Measurements from ENCODE around the gene RBM19. TPM values are rescaled to one million over a fixed set of nuclear protein-coding genes. Genes with fewer than 3 reads are reported as not detected.

RBM19 gene
- total RNA-seq, 8 experiments from 2014 or later, result 9.0 to 51.7 (median 20.2) TPM

DNA sequence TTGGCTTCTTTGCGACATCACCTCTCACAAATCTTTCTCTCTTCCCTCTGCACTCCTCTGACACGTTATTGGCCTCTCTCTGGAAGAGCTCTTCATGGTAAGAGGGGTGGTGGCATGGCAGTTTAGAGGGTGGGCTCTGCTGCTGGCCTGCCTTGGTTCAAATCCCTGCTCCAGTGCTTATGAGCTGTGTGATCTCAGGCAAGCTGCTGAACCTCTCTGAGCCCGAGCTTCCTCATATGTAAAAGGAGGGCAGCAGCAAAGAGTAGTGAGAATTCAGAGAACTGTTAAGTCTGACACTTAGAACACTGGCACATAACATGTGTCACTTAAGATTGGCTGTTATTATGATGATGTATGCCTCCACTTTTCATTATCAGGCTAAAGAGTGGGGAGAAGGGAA, 118.3 kb downstream of the RBM19 start:
- Histone ChIP-seq H3K27ac (no peak overlapping the region), H3K4me3 (no peak overlapping the region), H3K4me1 (replicated peaks in 1 of 2) (peaks cover 10 to 21% of the 10 kb centered on the region in 2 donors)
- ATAC-seq (replicated peaks in 6 of 8), result no peak
- WGBS, 10 experiments, result 81 to 100% (median 100%) methylated on average over 1 to 3 of the region's 3 CpGs; no CpG with 5 or more reads in 5 of the 10 experiments
- in situ Hi-C loops (cut with MboI; ENCODE audit: low pct_unique_long_range_greater_than_20kb in 2 of 9, low sequenced_read_pairs in 9 of 9, unreplicated experiment in 9 of 9), result no loop called here

DNA sequence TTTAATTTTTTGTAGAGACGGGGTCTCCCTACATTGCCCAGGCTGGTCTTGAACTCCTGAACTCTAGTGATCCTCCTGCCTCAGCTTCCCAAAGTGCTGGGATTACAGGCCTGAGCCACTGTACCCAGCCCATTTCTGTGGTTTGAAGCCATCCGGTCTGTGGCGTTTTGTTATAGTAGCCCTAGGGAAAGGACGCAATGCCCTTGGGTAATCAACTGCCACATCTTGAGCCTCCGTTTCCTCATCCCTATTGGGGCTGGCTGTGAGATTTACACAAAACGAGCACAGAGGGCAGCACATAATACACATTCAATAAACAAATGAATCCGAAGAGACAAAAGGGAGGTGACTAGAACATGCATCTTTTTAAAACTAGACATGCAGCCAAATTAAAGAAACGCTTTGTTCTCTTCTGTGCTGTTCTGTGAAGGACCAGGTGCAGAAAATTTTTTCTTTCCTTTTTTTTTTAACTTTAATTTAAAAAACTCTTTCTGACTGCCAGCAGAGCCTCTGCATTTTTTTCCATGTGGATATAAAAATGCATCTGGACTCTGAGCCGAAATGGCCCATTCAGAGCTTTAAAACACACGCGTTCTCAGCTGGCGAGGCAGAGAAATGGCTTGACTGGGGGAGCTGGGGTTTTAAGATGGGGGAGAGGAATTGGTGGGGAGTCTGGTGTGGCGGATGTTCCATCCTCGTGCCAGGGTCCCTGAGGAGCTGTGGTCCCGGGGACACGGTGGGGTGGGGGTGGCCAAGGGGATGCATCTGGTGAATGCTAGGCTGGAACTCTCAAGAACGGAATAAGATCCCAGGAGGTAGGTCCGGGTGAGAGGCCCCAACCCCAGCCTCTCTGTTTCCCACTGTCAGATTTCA, 119.0 kb downstream of the RBM19 start:
- Histone ChIP-seq H3K27ac (no peak overlapping the region), H3K4me3 (no peak overlapping the region), H3K4me1 (replicated peaks in 1 of 2) (peaks cover 10 to 14% of the 10 kb centered on the region in 2 donors)
- ATAC-seq (replicated peaks in 6 of 8), result no peak
- WGBS, 10 experiments, result 80 to 100% (median 98%) methylated on average over 1 to 7 of the region's 18 CpGs; no CpG with 5 or more reads in 2 of the 10 experiments
- in situ Hi-C loops (cut with MboI; ENCODE audit: low pct_unique_long_range_greater_than_20kb in 2 of 9, low sequenced_read_pairs in 9 of 9, unreplicated experiment in 9 of 9), result no loop called here

DNA sequence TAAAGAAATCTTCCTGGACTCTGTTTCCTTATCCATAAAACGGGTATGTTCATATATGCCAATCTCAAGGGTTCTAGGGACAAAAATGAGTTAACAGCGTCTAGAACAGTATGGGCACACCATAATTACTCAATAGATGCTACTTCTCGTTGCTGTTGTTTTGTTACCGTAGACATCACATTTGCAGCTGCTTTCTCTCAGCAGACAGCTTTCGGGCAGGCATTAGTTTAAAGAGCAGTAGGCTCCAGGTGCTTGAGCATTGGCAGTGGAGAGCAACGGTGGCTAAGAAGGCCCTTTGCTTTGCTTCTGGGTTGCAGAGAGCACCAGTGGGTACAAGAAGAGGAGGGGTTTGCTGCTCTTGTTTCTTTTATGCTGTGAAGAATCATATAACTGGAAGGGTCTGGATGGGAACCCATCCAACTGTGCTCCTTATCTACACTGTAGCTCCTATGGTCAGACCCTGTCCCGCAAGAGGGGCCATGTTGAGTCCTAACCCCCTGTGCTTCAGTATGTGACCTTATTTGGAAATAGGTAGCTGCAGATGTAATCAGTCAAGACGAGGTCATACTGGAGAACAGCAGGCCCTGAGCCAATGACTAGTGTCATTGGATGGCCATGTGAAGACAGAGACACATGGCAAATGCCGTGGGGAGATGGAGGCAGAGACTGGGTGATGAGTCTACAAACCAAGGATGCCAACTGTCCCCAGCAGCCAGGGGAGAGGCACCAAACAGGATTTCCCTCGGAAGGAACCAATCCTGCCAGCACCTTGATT, 120.0 kb downstream of the RBM19 start:
- Histone ChIP-seq H3K4me3 (no peak overlapping the region), H3K27ac (no peak overlapping the region), H3K4me1 (replicated peaks in 1 of 2) (peaks cover 10 to 12% of the 10 kb centered on the region in 2 donors)
- no peak for ATAC-seq (replicated peaks in 6 of 8)
- in situ Hi-C loops (cut with MboI; ENCODE audit: low pct_unique_long_range_greater_than_20kb in 2 of 9, low sequenced_read_pairs in 9 of 9, unreplicated experiment in 9 of 9), result no loop called here
- 73 to 100% (median 93%) methylated on average over 1 to 9 of the region's 10 CpGs; no CpG with 5 or more reads in 1 of the 10 experiments for WGBS, 10 experiments

GRCh38 chr12:113844495-113845210, 121.5 kb downstream of the RBM19 start:
- Histone ChIP-seq H3K4me3 (no peak overlapping the region), H3K27ac (no peak overlapping the region), H3K4me1 (replicated peaks in 1 of 2) (peaks cover 0 to under 1% of the 10 kb centered on the region in 2 donors)
- ATAC-seq (replicated peaks in 6 of 8), result peak in 3 of 8 experiments; percentile 22 to 49 (median 36)
- in situ Hi-C loops (cut with MboI; ENCODE audit: low pct_unique_long_range_greater_than_20kb in 2 of 9, low sequenced_read_pairs in 9 of 9, unreplicated experiment in 9 of 9), result no loop called here
- WGBS, 10 experiments, result 53 to 90% (median 80%) methylated on average over 1 to 6 of the region's 31 CpGs; no CpG with 5 or more reads in 4 of the 10 experiments

DNA sequence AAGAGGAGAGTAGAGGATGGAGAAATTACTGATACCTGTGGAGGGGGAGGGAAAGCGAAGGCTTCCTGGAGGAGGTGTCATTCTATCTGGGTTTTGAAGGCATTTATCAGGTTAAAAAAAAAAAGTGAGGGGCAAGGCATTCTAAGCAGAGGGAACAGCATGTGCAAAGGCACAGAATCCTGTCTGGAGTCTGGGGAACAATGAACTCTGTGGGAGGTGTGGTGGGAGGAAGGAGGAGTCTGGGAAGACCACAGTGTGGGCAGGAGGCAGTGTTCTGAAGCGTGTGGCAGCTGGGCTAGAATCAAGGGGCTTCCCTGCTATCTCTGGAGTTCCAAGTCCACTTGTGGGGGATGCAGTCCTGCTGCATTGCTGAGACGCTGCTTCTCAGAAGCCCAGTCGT, 123.4 kb downstream of the RBM19 start:
- H3K4me1 ChIP-seq (replicated peaks in 1 of 2), result no peaks in the 10 kb centered on the region
- no peak for ATAC-seq (replicated peaks in 6 of 8)
- 77 to 100% (median 100%) methylated on average over 1 to 3 of the region's 4 CpGs; no CpG with 5 or more reads in 3 of the 10 experiments for WGBS, 10 experiments
- in situ Hi-C loops (cut with MboI; ENCODE audit: low pct_unique_long_range_greater_than_20kb in 2 of 9, low sequenced_read_pairs in 9 of 9, unreplicated experiment in 9 of 9), result no loop called here
- no peak overlapping the region for H3K4me3 ChIP-seq
- H3K27ac ChIP-seq, result no peak overlapping the region

- in situ Hi-C loops (cut with MboI; ENCODE audit: low pct_unique_long_range_greater_than_20kb in 2 of 9, low sequenced_read_pairs in 9 of 9, unreplicated experiment in 9 of 9), result no loop called here
- Histone ChIP-seq H3K27ac (no peak overlapping the region), H3K4me1 (replicated peaks in 1 of 2) (no peaks in the 10 kb centered on the region), H3K4me3 (no peak overlapping the region)
- 71 to 100% (median 100%) methylated on average over 1 to 3 of the region's 3 CpGs; no CpG with 5 or more reads in 6 of the 10 experiments for WGBS, 10 experiments
- no peak for ATAC-seq (replicated peaks in 6 of 8)
Observed at GRCh38 chr12:113841786-113842185, 124.3 kb downstream of the RBM19 start.

- in situ Hi-C loops (cut with MboI; ENCODE audit: low pct_unique_long_range_greater_than_20kb in 2 of 9, low sequenced_read_pairs in 9 of 9, unreplicated experiment in 9 of 9), result no loop called here
Observed at GRCh38 chr12:113840401-113841042, 125.6 kb downstream of the RBM19 start.

GRCh38 chr12:113838896-113839295, 127.2 kb downstream of the RBM19 start:
- H3K27ac ChIP-seq, result no peak overlapping the region
- no peak for ATAC-seq (replicated peaks in 6 of 8)

More at GRCh38 chr12:113840401-113841042, 125.6 kb downstream of the RBM19 start:
- no peak for ATAC-seq (replicated peaks in 6 of 8)
- 80 to 100% (median 91%) methylated on average over 2 to 7 of the region's 15 CpGs; no CpG with 5 or more reads in 2 of the 10 experiments for WGBS, 10 experiments
- H3K27ac ChIP-seq, result no peak overlapping the region
- H3K4me3 ChIP-seq, result no peak overlapping the region
- peaks cover 9 to 10% of the 10 kb centered on the region in 2 donors for H3K4me1 ChIP-seq (replicated peaks in 1 of 2)

GRCh38 chr12:113837528-113838296, 128.4 kb downstream of the RBM19 start:
- Histone ChIP-seq H3K27ac (no peak overlapping the region), H3K4me1 (replicated peaks in 1 of 2) (peaks cover 11 to 15% of the 10 kb centered on the region in 2 donors), H3K4me3 (no peak overlapping the region)
- no peak for ATAC-seq (replicated peaks in 6 of 8)
- WGBS, 10 experiments, result 30 to 91% (median 65%) methylated on average over 2 to 14 of the region's 15 CpGs
- in situ Hi-C loops (cut with MboI; ENCODE audit: low pct_unique_long_range_greater_than_20kb in 2 of 9, low sequenced_read_pairs in 9 of 9, unreplicated experiment in 9 of 9), result no loop called here

More at GRCh38 chr12:113838896-113839295, 127.2 kb downstream of the RBM19 start:
- 60 to 100% (median 87%) methylated on average over 1 to 6 of the region's 7 CpGs; no CpG with 5 or more reads in 5 of the 10 experiments for WGBS, 10 experiments
- no peak overlapping the region for H3K4me3 ChIP-seq
- in situ Hi-C loops (cut with MboI; ENCODE audit: low pct_unique_long_range_greater_than_20kb in 2 of 9, low sequenced_read_pairs in 9 of 9, unreplicated experiment in 9 of 9), result no loop called here
- peaks cover 9 to 15% of the 10 kb centered on the region in 2 donors for H3K4me1 ChIP-seq (replicated peaks in 1 of 2)

GRCh38 chr12:113837084-113837483, 129.0 kb downstream of the RBM19 start:
- in situ Hi-C loops (cut with MboI; ENCODE audit: low pct_unique_long_range_greater_than_20kb in 2 of 9, low sequenced_read_pairs in 9 of 9, unreplicated experiment in 9 of 9), result no loop called here
- Histone ChIP-seq H3K4me1 (replicated peaks in 1 of 2) (peaks cover 14 to 20% of the 10 kb centered on the region in 2 donors), H3K4me3 (no peak overlapping the region), H3K27ac (no peak overlapping the region)
- peak in 3 of 8 experiments; percentile 15 to 25 (median 22) for ATAC-seq (replicated peaks in 6 of 8)
- WGBS, 10 experiments, result no CpG with 5 or more reads among the region's 5 CpGs

DNA sequence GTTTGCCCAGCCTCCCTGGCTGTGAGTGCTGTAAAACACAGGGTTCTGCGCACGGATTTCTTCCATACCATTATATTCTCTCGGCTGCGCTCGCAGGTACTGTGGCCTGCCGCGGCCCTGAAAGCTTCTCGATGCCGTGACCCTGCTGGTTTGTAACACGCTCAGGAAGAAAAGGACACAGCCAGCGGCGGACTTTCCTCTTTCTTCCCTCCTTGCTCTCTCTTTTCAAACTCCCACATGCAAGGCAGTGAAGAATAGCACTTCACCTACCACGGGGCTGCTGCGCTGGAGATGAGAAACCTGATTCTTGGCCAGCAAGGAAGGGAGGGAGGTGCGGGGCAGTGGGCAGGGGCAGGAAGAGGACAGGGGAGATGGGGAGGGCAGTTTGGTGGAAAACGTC, 130.2 kb downstream of the RBM19 start:
- in situ Hi-C loops (cut with MboI; ENCODE audit: low pct_unique_long_range_greater_than_20kb in 2 of 9, low sequenced_read_pairs in 9 of 9, unreplicated experiment in 9 of 9), result no loop called here
- ATAC-seq (replicated peaks in 6 of 8), result peak in 5 of 8 experiments; percentile 16 to 45 (median 35)
- no peak overlapping the region for H3K27ac ChIP-seq
- H3K4me1 ChIP-seq (replicated peaks in 1 of 2), result peaks cover 26 to 31% of the 10 kb centered on the region in 2 donors
- 31 to 100% (median 75%) methylated on average over 1 to 11 of the region's 16 CpGs; no CpG with 5 or more reads in 2 of the 10 experiments for WGBS, 10 experiments
- H3K4me3 ChIP-seq, result no peak overlapping the region

Measured in motor neuron (in vitro differentiated cells).